Stimulated activated CD4-positive, alpha-beta T cell treated with anti-CD3 and anti-CD28 coated beads, TNF-alpha, amount 100 ng/mL, for 48 hours (primary cell): ENCODE measurements around the gene LGALS12.
"Not testable (repeated sequence)": the region's sequence is repeated elsewhere in the genome, so short reads cannot be mapped to it uniquely, and the experiment has no call there.

Experiments
- DNase-seq, 3 donors: peaks; one replicate each; pipeline ENCODE4 v3.0.0-alpha.2; 2020; ENCODE audit warnings: low read depth in 3 of 3

Gene LGALS12

GRCh38 chr11:63532799-63533475, 27.1 kb downstream of the LGALS12 start:
- no peak for DNase-seq

DNA sequence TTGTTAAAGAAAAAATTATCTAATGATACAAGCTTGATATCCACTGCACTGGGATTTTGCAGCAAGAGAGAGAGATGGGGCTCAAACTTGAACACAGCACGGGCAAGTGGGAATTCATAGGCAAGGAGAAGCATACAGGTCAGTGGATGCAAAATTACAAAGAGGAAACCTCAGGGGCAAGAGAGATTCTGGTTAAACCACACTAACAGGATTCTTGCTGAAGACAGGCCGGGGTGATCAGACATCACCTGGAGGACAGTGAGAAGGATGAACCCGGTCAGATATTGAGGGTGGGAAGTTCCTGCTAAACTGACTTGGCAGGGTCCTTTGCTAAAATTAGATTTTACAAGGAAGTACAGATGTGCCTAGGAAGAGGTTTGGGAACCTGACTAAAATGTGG, 28.2 kb downstream of the LGALS12 start:
- DNase-seq: no peak

GRCh38 chr11:63534895-63535461, 29.1 kb downstream of the LGALS12 start:
- DNase-seq: no peak

DNA sequence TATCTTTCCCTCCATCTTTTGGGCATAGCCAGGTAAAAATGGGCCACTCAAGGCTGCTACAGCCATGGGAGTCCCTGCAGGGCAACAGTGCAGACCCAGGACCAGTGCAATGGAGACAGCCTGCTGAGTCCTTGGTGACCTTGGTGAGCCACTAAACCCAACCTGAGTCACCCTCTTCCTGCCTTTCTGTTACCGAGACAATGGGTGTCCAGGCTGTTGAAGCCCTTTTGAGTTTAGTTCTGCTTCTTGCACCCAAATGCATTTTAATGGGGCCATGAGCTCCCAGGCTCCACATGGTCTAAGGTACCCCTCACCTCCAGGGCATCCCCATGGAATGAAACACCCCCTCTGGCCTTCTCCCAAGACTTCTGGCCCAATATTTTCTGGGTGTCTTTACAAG, 29.9 kb downstream of the LGALS12 start:
- no peak for DNase-seq

DNA sequence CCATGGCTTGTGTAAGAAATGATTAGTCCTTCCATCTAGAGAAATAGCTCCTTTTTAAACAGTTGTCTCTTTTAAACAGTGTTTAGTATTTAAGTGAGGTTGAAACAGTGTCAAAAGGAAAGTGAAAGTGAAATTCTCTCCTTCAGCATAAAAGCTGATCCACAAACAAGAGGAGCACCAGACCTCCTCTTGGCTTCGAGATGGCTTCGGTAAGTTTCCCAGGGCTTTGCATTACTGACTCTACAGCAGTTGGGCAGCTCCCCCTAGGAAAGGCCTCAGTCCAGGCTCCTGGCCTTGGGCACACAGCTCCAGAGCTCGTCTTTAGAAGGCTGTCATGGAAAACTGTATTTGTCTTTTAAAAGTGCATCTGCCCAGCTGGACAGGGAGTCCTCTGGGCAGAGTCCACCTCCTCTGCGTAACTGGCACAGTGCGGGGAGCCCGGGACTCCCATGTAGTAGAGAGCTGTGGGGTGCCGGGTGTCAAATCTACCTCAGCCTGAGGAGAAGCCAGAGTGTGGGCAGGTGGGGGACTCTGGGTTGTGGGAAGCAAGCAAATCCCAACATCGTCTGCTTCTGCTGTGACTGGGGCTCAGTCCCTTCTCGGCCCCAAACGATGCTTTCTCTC, 30.9 kb downstream of the LGALS12 start, which contains the start of gene PLAAT4:
Gene PLAAT4, plus strand, starts transcription at position 140 of the 624 bp plus-strand sequence. Its CDS starts 61 bp downstream, at position 201.
- DNase-seq: no peak

DNA sequence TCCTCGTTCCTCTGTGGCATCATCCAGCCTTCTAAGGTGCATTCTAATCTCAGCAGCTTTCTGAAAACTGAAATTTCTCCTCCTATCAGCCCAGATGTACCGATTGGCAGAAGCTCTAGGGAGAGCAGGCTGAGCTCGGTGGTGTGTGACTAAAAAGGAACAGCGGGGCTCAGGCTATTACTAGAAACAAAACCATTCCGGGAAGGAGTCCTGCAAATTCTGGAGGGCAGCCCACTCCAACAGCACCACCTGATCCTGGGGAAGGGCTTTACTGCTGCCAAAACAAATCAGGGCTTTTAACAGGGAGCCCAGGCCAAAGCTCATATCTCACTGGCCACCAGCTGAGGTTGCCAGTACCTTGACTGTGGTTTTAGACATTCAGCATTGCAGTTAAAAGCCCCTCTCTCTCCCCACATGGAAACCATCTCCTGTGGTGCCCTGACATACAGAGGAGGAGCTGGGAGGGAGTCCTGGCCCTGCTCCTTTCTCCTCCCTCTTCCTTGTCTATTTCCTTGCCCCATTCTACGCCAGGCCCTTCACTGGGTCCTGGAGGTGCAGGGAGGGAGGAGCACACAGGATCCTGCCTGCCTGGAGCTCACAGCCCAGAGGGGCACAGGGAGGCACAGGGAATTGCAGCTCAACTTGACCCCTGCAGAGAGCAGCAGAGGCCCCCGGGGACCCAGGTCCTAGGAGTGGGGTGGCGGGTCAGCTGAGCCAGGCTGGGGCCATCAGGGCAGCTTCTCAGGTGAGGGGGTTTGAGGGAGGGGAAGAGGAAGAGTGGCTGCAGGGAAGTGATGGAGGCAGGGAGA, 31.6 kb downstream of the LGALS12 start:
- DNase-seq: no peak

- DNase-seq: not testable (repeated sequence)
These were observed 36.6 kb downstream of the LGALS12 start for GRCh38 chr11:63542506-63542905.

DNA sequence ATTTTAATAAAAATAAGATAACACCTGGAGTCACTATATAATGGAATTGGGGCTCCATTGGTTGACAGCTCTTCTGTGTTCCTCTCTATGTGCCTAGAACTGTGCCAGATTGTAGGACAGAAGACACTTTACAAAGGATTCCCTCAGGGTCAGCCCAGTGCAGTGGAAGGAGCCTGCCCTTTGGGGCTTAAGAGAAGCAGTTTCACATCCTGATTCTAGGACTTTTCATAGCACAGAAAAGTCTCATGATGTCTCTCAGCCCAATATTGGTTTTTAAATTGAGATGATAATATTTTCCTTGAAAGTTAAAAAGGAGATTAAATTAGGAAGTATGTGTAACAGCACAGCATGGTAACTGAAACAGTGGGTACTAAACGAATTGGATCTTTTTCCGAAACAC, 37.8 kb downstream of the LGALS12 start:
- DNase-seq: no peak

- DNase-seq: no peak
These were observed 41.2 kb downstream of the LGALS12 start for GRCh38 chr11:63547061-63547460.

DNA sequence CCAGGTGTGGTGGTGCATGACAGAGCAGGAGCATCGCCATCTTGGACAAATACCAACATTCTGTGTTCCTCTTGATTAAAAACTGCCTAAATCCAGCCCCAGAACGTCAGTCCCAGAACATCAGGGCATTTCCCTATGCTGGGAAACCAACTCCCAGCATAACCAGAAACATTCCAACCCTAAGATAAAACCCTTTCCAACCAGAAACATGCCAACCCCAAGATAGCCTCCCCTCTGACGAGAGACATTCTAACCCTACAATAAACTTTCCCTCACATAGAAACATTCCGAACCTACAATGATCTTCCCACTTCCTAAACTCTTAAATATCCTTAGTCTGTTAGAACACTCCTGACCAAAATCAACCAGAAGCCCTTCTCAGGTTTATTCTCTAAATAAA, 42.3 kb downstream of the LGALS12 start:
- DNase-seq: no peak

DNA sequence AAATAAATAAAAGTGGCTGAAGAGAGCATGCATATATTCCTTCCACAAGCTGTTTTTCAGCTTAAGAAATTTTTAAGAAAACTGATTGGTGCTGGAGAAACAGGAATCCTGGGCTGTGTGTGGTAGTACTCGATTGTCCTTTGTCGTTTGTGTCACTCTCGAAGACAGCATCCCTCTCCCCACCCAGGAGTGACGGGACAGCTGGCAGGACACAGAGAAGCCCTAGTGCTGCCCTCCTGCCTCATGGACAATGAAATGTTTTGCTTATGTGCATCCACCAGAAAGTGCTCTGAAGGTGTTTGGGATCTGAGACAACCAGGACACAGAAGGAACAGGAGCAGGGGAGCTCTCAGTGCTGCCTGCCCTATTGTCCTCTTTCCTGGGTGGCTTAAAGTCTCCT, 43.5 kb downstream of the LGALS12 start:
- no peak for DNase-seq

DNA sequence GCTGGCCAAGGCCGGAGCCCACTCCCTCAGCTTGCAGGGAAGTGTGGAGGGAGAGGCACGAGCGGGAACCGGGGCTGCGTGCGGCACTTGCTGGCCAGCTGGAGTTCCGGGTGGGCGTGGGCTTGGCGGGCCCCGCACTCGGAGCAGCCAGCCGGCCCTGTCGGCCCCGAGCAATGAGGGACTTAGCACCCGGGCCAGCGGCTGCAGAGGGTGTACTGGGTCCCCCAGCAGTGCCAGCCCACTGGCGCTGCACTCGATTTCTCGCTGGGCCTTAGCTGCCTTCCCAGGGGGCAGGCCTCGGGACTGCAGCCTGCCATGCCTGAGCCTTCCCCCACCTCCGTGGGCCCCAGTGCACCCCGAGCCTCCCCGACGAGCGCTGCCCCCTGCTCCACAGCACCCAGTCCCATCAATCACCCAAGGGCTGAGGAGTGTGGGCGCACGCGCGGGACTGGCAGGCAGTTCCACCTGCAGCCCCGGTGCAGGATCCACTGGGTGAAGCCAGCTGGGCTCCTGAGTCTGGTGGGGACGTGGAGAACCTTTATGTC, 44.3 kb downstream of the LGALS12 start:
- not testable (repeated sequence) for DNase-seq

DNA sequence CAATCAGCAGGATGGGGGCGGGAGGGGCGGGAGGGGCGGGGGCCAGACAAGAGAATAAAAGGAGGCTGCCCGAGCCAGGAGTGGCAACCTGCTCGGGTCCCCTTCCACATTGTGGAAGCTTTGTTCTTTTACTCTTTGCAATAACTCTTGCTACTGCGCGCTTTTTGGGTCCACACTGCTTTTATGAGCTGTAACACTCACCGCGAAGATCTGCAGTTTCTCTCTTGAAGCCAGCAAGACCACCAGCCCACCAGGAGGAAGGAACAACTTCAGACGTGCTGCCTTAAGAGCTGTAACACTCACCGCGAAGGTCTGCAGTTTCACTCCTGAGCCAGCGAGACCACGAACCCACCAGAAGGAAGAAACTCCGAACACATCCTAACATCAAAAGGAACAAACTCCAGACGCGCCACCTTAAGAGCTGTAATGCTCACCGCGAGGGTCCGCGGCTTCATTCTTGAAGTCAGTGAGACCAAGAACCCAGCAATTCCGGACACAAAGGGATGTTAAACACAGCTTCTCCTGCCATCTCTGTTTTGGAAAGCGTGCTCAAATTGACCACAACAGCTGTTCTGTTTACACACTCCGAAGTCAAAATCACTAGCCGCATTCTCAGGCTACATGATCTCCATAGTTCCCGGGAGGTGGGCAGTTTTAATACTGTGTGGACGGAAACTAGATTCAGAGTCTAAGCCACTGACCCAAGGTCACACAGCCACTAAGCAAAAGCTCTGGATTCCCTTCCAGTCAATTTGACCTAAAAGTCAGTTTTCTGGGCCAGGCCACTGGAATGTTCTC, 45.4 kb downstream of the LGALS12 start:
- DNase-seq: no peak

DNA sequence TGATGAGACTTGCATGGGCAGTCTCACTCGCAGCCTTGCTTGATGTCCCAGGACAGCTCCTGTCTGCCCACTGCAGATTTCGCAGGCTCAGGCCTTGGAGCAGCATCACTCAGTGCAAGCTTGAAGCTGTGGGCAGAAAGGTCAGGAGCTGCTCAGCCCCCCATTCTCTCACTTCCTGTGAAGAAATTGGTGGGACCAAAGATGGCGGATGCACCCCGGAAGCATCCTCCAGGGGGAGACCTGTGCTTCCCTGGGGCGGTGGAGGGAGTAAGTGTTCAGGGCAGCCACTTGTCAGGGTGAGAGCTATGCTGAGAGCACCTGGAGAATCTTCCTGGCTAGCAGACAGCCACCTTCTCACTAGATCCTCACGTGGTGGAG, 46.0 kb downstream of the LGALS12 start:
- DNase-seq: no peak

- no peak for DNase-seq
These were observed 47.0 kb downstream of the LGALS12 start for GRCh38 chr11:63552921-63553320.

- no peak for DNase-seq
These were observed 47.9 kb downstream of the LGALS12 start for GRCh38 chr11:63553759-63554158.

GRCh38 chr11:63554877-63555223, 49.0 kb downstream of the LGALS12 start:
- DNase-seq: no peak

DNA sequence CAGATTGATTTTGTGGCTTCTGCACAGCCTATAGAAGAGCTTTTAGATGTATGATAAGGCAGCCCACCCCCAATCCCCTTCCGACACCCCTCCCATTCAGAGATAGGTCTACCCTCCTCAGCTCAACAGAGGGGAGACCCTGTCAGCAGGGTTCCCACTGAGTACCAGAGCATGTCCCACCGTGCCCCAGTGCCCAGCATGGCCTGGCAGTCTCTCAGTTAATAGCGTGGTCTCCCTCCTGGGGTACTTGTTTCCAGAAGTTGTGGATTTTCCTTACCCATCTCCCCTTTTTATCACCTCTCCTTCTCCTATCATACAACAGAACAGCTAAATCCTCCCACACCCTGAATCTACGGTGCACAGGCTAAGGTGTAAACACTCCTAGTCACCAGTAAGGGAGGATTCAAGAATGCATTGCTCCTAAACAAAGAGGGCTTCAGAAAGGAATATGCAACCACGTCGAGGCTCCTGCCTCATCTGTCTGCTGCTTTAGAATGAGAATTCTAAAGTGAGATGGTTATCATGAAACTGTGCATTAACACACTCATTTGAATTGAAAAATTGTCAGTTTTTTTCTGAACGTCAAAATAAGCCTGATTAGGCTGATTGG, 50.6 kb downstream of the LGALS12 start:
- DNase-seq: no peak

DNA sequence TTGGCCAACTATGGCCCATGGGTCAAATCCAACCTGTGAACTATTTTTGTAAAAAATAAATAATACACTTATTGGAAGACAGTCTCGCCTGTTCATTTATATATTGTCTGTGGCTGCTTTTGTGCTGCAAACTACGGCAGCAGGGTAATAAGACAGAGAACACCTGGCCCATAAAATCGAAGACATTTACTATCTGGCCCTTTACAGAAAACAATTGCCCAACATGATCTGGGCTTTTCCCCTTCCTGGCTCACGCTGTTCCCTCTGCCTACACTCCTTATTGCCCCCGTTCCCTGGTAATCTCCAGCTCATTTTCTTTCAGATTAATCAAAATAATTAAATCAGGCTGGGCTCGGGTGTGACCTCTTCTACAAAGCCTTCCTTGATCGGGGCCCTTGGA, 51.7 kb downstream of the LGALS12 start:
- DNase-seq: no peak

DNA sequence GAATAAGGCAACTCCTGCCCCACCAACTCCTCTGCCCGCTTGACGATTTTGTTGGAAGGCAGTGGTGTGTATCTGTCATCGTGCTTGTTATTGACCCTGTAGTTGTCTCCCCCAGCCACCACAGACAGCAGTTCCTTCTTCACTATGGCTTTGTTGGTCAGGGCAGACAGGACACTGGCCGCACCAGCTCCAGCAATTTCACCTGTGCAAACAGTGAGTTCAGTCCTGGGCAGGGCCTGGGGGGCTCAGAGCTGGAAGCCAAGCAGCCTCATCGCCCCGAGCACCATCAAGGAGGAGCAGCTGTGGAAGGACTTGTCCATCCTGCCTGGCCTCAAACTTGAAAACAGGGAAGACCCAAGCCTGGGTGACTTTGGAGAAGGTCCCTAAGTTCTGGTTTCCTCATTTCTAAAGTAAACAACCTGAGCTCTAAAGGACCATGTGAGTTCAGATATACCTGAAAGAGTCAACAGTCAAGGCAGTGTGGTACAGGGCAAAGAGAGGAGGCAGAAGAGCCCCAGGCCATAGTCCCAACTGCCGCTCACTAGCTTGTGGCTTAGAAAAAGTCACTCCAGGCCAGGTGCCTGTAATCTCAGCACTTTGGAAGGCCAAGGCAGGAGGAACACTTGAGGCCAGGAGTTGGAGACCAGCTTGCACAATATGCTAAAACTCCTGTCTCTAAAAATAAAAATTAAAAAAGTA, 52.7 kb downstream of the LGALS12 start:
- no peak for DNase-seq
